Spleen (tissue), 7 donors: ENCODE data around the gene RASSF1.

Experiments
- POLR2A ChIP-seq, 3 donors: fragments of 450-650 bp; IDR thresholded peaks; one replicate each; pipeline ENCODE4 v1.5.1; 2017; ENCODE audit warnings: antibody characterized with exemption in 3 of 3, mild to moderate bottlenecking in 1 of 3
- TF ChIP-seq, protein P1 (sequence below), 11 experiments: fragments of 200-600 bp in 7 of 11; fragments of 450-650 bp in 4 of 11; sonication (generic) in 4 of 11; IDR thresholded peaks in 8 of 11; conservative IDR thresholded peaks in 3 of 11; 1 replicate in 7 of 11; 2 replicates in 4 of 11; pipeline versions ENCODE4 v1.4.0 to v1.8.0; 2016 to 2021; ENCODE audit warnings: antibody characterized with exemption in 11 of 11, inconsistent platforms in 4 of 11, mild to moderate bottlenecking in 1 of 11
- donor health status: DM: no; HTN: no; CAD: no; lungs with moderate emphysema.
- donor health status: DM: no; HTN: no; CAD: no.
- donor health status: DM: no; HTN: no; CAD: no.

DNA sequence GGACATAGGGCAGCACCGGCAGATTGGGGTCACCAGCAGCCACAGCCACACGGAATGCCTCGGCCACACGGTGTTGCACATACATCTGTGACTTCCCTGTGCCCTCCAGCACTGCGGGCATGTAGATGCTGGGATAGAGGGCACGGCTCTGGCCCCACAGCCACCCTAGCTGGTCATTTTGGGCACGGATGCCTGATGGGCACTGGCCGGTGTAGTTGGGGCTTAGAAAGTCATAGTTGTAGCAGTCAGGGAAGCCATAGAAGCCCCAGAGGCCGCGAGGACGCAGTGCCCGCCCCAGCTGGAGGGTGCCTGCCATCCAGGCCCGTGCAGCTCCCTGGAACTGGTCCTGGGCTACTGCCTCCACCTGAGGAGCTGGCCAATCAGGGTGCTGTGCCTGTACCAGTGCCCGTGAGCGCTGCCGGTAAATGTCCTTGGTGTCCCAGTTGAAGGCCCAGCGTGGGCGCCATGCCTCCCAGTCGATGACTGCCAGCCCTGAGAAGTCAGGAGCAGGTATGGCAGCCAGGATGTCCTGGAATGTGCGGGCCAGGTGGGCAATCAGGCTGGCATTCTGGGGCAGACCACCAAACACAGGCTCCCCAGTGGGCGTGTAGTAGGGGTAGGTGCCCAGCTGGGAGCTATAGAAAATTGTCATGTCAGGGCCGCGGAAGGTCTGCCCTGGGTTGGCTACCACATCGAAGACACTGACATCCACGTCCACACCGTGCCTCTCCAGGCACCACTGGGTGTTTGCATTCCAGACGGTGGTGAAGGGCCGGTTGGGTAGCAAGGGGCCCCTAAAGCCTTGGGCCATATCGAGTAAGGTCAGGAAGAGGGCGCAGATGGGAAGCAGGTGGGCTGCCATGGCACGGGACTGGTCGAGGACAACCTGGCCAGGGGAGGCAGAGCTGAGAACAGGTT is 38.3 kb downstream of the RASSF1 start:
- TF ChIP-seq, protein P1, sequence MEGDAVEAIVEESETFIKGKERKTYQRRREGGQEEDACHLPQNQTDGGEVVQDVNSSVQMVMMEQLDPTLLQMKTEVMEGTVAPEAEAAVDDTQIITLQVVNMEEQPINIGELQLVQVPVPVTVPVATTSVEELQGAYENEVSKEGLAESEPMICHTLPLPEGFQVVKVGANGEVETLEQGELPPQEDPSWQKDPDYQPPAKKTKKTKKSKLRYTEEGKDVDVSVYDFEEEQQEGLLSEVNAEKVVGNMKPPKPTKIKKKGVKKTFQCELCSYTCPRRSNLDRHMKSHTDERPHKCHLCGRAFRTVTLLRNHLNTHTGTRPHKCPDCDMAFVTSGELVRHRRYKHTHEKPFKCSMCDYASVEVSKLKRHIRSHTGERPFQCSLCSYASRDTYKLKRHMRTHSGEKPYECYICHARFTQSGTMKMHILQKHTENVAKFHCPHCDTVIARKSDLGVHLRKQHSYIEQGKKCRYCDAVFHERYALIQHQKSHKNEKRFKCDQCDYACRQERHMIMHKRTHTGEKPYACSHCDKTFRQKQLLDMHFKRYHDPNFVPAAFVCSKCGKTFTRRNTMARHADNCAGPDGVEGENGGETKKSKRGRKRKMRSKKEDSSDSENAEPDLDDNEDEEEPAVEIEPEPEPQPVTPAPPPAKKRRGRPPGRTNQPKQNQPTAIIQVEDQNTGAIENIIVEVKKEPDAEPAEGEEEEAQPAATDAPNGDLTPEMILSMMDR (IDR thresholded peaks at IDR 0.05 in 8 of 11, conservative IDR thresholded peaks at IDR 0.05 in 3 of 11) = no peak
- TF ChIP-seq POLR2A (IDR thresholded peaks at IDR 0.05) = no peak
